Nephron (organoid): ENCODE results near the gene BTF3L4.
A peak's percentile ranks its signal among the peaks of the same experiment; 100 is the strongest.

ENCODE experiments used
- H3K27ac Mint-ChIP-seq, 3 experiments: 2 replicates each; pipeline ENCODE4 v1.8.0; 2020; ENCODE audit warnings: mixed read lengths in 3 of 3, mild to moderate bottlenecking in 2 of 3, moderate library complexity in 1 of 3
- H3K27me3 Mint-ChIP-seq: 2 replicates; pipeline ENCODE4 v1.8.0; 2021; ENCODE audit warnings: low read depth, mild to moderate bottlenecking, moderate library complexity, mixed read lengths
- H3K36me3 Mint-ChIP-seq: 2 replicates; pipeline ENCODE4 v1.8.0; 2020; ENCODE audit warnings: low read depth, mixed read lengths
- H3K4me1 Mint-ChIP-seq: 2 replicates; pipeline ENCODE4 v1.8.0; 2020; ENCODE audit warnings: mixed read lengths
- H3K4me3 Mint-ChIP-seq, 3 experiments: 2 replicates each; pipeline ENCODE4 v1.8.0; 2020; ENCODE audit warnings: mild to moderate bottlenecking in 3 of 3, mixed read lengths in 3 of 3, moderate library complexity in 2 of 3
- H3K9me3 Mint-ChIP-seq: 2 replicates; pipeline ENCODE4 v1.8.0; 2020; ENCODE audit warnings: mixed read lengths
- TF ChIP-seq, protein P1 (sequence below), 3 experiments: fragments of 200-600 bp; sonication (generic); IDR thresholded peaks; one replicate each; pipeline ENCODE4 v1.5.0; 2021; ENCODE audit warnings: antibody characterized with exemption in 3 of 3; ENCODE audit not compliant: unreplicated experiment in 3 of 3

Gene BTF3L4

DNA sequence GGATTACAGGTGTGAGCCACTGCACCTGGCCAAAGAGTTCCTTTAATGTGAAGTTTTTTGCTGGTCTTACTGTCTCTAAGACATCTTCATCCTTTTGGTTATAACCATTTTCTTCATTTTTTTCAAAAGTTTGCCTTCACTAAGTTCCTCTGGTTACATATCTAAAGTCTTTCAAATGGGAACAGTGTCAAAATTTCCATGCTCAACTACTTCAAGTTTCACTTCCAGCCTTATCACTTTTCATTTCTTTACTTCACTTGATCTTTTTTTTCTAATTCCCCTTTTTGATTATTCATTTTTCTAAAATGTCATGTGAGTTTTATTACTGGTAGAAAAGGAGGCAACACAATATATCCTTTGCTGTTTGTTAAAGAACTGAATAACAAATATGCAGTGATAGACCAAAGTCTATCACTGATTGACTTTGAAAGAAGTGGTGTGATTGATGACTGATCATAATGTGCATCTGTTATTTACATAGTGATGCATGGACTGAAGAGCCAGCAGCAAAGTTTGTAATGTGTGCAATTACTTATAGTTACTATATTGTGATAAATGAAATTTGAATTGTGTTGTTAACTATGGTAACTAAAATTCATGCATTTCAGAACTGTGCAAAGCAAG is 69.8 kb downstream of the BTF3L4 start:
- no peaks in the 10 kb centered on the region for H3K9me3 Mint-ChIP-seq
- peaks cover 32% of the 10 kb centered on the region for H3K27me3 Mint-ChIP-seq
- TF ChIP-seq, protein P1, sequence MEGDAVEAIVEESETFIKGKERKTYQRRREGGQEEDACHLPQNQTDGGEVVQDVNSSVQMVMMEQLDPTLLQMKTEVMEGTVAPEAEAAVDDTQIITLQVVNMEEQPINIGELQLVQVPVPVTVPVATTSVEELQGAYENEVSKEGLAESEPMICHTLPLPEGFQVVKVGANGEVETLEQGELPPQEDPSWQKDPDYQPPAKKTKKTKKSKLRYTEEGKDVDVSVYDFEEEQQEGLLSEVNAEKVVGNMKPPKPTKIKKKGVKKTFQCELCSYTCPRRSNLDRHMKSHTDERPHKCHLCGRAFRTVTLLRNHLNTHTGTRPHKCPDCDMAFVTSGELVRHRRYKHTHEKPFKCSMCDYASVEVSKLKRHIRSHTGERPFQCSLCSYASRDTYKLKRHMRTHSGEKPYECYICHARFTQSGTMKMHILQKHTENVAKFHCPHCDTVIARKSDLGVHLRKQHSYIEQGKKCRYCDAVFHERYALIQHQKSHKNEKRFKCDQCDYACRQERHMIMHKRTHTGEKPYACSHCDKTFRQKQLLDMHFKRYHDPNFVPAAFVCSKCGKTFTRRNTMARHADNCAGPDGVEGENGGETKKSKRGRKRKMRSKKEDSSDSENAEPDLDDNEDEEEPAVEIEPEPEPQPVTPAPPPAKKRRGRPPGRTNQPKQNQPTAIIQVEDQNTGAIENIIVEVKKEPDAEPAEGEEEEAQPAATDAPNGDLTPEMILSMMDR (IDR thresholded peaks at IDR 0.05; ENCODE audit: unreplicated experiment in 3 of 3): no peak
- no peaks in the 10 kb centered on the region for H3K36me3 Mint-ChIP-seq
- H3K4me3 Mint-ChIP-seq: no peak overlapping the region
- no peaks in the 10 kb centered on the region for H3K4me1 Mint-ChIP-seq
- H3K27ac Mint-ChIP-seq: no peak overlapping the region

- H3K4me3 Mint-ChIP-seq: no peak overlapping the region
- H3K27me3 Mint-ChIP-seq: peaks cover 26% of the 10 kb centered on the region
- TF ChIP-seq, protein P1 (IDR thresholded peaks at IDR 0.05; ENCODE audit: unreplicated experiment in 3 of 3): peak; percentile 58 to 73 (median 70)
- no peaks in the 10 kb centered on the region for H3K9me3 Mint-ChIP-seq
- H3K27ac Mint-ChIP-seq: no peak overlapping the region
- no peaks in the 10 kb centered on the region for H3K4me1 Mint-ChIP-seq
- H3K36me3 Mint-ChIP-seq: no peaks in the 10 kb centered on the region
Measured at GRCh38 chr1:52127181-52128180, 71.4 kb downstream of the BTF3L4 start.

GRCh38 chr1:52139817-52140540 is 83.9 kb downstream of the BTF3L4 start:
- TF ChIP-seq, protein P1 (IDR thresholded peaks at IDR 0.05; ENCODE audit: unreplicated experiment in 3 of 3): no peak
- no peaks in the 10 kb centered on the region for H3K9me3 Mint-ChIP-seq
- no peaks in the 10 kb centered on the region for H3K36me3 Mint-ChIP-seq

More at GRCh38 chr1:52139817-52140540, 83.9 kb downstream of the BTF3L4 start:
- H3K27ac Mint-ChIP-seq: peak overlapping the region in 2 of 3 experiments; percentile 22 to 97
- no peaks in the 10 kb centered on the region for H3K27me3 Mint-ChIP-seq
- H3K4me3 Mint-ChIP-seq: peak overlapping the region; percentile 51 to 87 (median 65)
- H3K4me1 Mint-ChIP-seq: peaks cover 13% of the 10 kb centered on the region
